ENCODE measurements around the gene RORC. TPM values are rescaled to one million over a fixed set of nuclear protein-coding genes. Genes with fewer than 3 reads are reported as not detected.
A peak's percentile ranks its signal among the peaks of the same experiment; 100 is the strongest.

The RORC gene
- total RNA-seq, 5 donors from 2014 or later (not counting 1 experiment from before 2014, with no cell fraction given) = 1.5 to 11.6 (median 7.6) TPM

DNA sequence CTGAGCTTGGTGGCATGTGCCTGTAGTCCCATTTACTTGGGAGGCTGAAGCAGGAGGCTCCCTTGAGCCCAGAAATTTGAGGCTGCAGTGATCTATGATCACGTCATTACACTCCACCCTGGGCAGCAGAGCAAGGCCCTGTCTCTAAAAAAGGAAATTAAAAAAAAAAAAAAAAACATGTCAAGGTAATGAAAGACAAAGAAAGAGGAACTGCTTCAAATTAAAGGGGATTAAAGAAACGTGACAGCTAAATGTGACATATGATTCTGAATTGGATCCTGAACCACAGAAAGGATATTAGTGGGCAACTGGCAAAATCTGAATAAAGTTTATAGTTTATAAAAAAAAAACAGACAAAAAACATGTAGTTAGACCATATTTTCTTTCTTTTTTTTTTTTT, 11.8 kb upstream of the RORC start:
- no peak overlapping the region for H3K4me3 Mint-ChIP-seq
- H3K4me1 ChIP-seq (ENCODE audit: control insufficient read depth in 1 of 2, extremely low read depth in 1 of 2, insufficient read depth in 2 of 2, low read length in 2 of 2) = peaks cover 3 to 30% of the 10 kb centered on the region in 2 experiments
- ATAC-seq (replicated peaks in 1 of 4) (no peak), DNase-seq (no peak)
- H3K9me3 Mint-ChIP-seq = no peaks in the 10 kb centered on the region
- H3K27ac ChIP-seq (ENCODE audit: low read length) = no peak overlapping the region
- POLR2A ChIA-PET = interaction anchor here in 1 of 2 donors (0.7 kb wide), 1 partner anchor 184 kb away, joined by 8 read pairs; no protein-coding TSS in a partner anchor
- peaks cover 10% of the 10 kb centered on the region for H3K36me3 Mint-ChIP-seq
- 100% methylated on average over 1 of the region's 2 CpGs for WGBS (ENCODE audit: insufficient coverage)
- H3K27me3 Mint-ChIP-seq = no peaks in the 10 kb centered on the region
- CTCF ChIA-PET = no interaction called here
- peaks cover 17 to 39% (median 32%) of the 10 kb centered on the region in 3 donors for H3K4me1 Mint-ChIP-seq
- peaks cover 0 to 3% of the 10 kb centered on the region in 2 donors for H3K36me3 ChIP-seq (ENCODE audit: control insufficient read depth in 2 of 2, extremely low read depth in 1 of 2, insufficient read depth in 1 of 2, low read length in 1 of 2)
- H3K27ac Mint-ChIP-seq = no peak overlapping the region
- no peaks in the 10 kb centered on the region for H3K27me3 ChIP-seq (replicated peaks in 1 of 2; ENCODE audit: control insufficient read depth in 2 of 2, extremely low read depth in 1 of 2, insufficient read depth in 2 of 2, low read length in 1 of 2)
- H3K9me3 ChIP-seq = no peaks in the 10 kb centered on the region
- no peak overlapping the region for H3K4me3 ChIP-seq (ENCODE audit: control insufficient read depth in 1 of 2, extremely low read depth in 1 of 2, low read length in 1 of 2)

- H3K27ac Mint-ChIP-seq = peak overlapping the region; percentile 90 to 93
- peaks cover 5% of the 10 kb centered on the region for H3K36me3 Mint-ChIP-seq
- peaks cover 0 to 2% of the 10 kb centered on the region in 2 donors for H3K27me3 Mint-ChIP-seq
- H3K27me3 ChIP-seq (replicated peaks in 1 of 2; ENCODE audit: control insufficient read depth in 2 of 2, extremely low read depth in 1 of 2, insufficient read depth in 2 of 2, low read length in 1 of 2) = no peaks in the 10 kb centered on the region
- no CpG with 5 or more reads among the region's 2 CpGs for WGBS (ENCODE audit: insufficient coverage)
- H3K4me3 Mint-ChIP-seq = peak overlapping the region in 1 of 3 donors; percentile 90
- peaks cover 34 to 48% (median 43%) of the 10 kb centered on the region in 3 donors for H3K4me1 Mint-ChIP-seq
- H3K9me3 ChIP-seq = no peaks in the 10 kb centered on the region
- ATAC-seq (replicated peaks in 1 of 4) = no peak
- POLR2A ChIA-PET = interaction anchor here (0.6 to 1.1 kb wide), 2 partner anchors 78 to 99 kb away, joined by 3 read pairs; partner anchors contain the start of gene MRPL9 (in 1 of the 2)
- H3K9me3 Mint-ChIP-seq = no peaks in the 10 kb centered on the region
- no peak for DNase-seq
- H3K36me3 ChIP-seq (ENCODE audit: control insufficient read depth in 2 of 2, extremely low read depth in 1 of 2, insufficient read depth in 1 of 2, low read length in 1 of 2) = no peaks in the 10 kb centered on the region
- H3K4me1 ChIP-seq (ENCODE audit: control insufficient read depth in 1 of 2, extremely low read depth in 1 of 2, insufficient read depth in 2 of 2, low read length in 2 of 2) = peaks cover 3 to 39% of the 10 kb centered on the region in 2 experiments
- H3K27ac ChIP-seq (ENCODE audit: low read length) = peak overlapping the region; percentile 20
- no peak overlapping the region for H3K4me3 ChIP-seq (ENCODE audit: control insufficient read depth in 1 of 2, extremely low read depth in 1 of 2, low read length in 1 of 2)
- CTCF ChIA-PET = interaction anchor here in 1 of 2 donors (0.6 to 1.3 kb wide), 3 partner anchors 17 to 302 kb away, joined by 3 read pairs; no protein-coding TSS in a partner anchor
These were observed 9.5 kb upstream of the RORC start for GRCh38 chr1:151841141-151841540.

DNA sequence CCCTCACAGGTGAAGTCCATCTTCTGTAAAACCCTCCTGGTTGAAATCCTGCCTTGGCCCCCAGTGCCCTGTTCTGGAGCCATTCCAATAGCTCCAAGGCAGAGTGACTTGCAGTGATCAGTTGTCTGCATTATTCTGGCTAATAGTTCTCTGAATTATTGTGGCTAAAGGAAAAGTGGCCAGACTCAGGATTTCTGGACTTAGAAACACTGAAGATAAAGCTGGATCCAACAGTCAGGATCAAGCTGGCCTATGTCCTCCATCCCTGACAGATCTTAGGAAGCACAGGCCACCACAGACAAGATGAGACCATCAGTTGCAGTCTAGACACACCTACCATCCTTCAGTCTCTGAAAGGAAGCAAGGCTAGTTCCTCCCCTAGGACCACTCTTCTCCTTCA, 8.8 kb upstream of the RORC start:
- peak overlapping the region; percentile 77 to 90 (median 82) for H3K4me3 Mint-ChIP-seq
- DNase-seq = no peak
- H3K9me3 Mint-ChIP-seq = no peaks in the 10 kb centered on the region
- Histone ChIP-seq H3K4me1 (ENCODE audit: control insufficient read depth in 1 of 2, extremely low read depth in 1 of 2, insufficient read depth in 2 of 2, low read length in 2 of 2) (peaks cover 3 to 40% of the 10 kb centered on the region in 2 experiments), H3K4me3 (ENCODE audit: control insufficient read depth in 1 of 2, extremely low read depth in 1 of 2, low read length in 1 of 2) (peak overlapping the region in 1 of 2 donors; percentile 69), H3K27ac (ENCODE audit: low read length) (peak overlapping the region; percentile 91), H3K27me3 (replicated peaks in 1 of 2; ENCODE audit: control insufficient read depth in 2 of 2, extremely low read depth in 1 of 2, insufficient read depth in 2 of 2, low read length in 1 of 2) (no peaks in the 10 kb centered on the region), H3K9me3 (no peaks in the 10 kb centered on the region), H3K36me3 (ENCODE audit: control insufficient read depth in 2 of 2, extremely low read depth in 1 of 2, insufficient read depth in 1 of 2, low read length in 1 of 2) (no peaks in the 10 kb centered on the region)
- CTCF ChIA-PET = interaction anchor here in 1 of 2 donors (0.6 to 1.3 kb wide), 4 partner anchors 10 to 557 kb away, joined by 3 read pairs; no protein-coding TSS in a partner anchor
- POLR2A ChIA-PET = interaction anchor here in 1 of 2 donors (0.6 to 1.1 kb wide), 2 partner anchors 13 to 77 kb away, joined by 3 to 6 read pairs; partner anchors contain the start of gene MRPL9
- peaks cover 34 to 52% (median 41%) of the 10 kb centered on the region in 3 donors for H3K4me1 Mint-ChIP-seq
- no peak for ATAC-seq (replicated peaks in 1 of 4)
- peaks cover 0 to 2% of the 10 kb centered on the region in 2 donors for H3K27me3 Mint-ChIP-seq
- peak overlapping the region; percentile 90 to 93 for H3K27ac Mint-ChIP-seq
- peaks cover 3% of the 10 kb centered on the region for H3K36me3 Mint-ChIP-seq

DNA sequence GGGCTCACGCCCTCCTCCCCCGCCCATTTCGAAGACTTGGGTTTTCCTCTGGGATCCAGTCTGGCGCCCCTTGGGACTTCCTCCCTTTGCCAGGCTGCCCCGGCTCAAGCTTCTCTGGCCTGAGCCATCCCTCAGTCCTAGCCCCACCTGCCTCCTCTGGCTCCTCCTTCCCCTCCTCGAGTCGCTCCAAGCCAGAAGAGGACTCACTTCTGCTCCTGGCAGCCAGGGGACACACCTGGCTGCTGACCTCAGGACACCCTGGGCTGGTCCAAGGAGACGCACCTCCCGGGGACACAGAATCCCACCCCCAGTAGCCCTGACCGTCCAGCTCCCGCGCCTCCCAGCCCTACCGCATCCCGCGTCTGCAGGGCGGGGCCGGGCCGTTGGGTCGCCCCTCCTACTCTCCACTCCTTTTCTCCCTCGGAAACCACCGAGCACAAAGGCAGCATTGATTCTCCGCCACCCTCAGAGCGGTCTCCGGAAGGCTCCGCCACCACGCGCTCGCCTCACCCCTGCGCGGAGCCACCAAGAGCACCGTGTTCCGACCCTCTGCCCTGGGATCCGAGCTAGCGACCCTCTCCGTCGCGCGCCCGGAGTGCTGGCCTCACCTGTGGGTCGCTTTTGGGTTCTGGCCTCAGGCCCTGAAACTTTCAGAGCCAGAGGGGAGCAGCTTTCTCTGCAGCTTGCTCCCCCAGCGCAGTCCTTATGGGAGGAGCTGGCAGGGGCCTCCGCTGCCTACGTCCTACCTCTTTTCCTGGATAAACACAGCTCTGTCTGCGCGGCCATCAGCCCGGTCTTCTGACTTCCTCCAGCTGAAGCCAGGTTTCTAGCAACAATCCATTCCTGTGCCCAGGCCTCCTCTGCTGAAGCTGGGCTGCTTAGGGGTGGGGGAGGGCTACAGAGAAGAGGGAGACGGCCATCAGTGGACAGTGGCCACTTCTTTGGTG, 8.1 kb upstream of the RORC start, which contains the start of gene C2CD4D:
TSS of gene C2CD4D (minus strand) at position 364 of the 947 bp plus-strand sequence. CDS start 831 bp downstream, outside the sequence.
- no peaks in the 10 kb centered on the region for H3K27me3 ChIP-seq (replicated peaks in 1 of 2; ENCODE audit: control insufficient read depth in 2 of 2, extremely low read depth in 1 of 2, insufficient read depth in 2 of 2, low read length in 1 of 2)
- ATAC-seq (replicated peaks in 1 of 4) (peak; percentile 70 to 87 (median 72)), DNase-seq (peak; percentile 42 to 87 (median 67))
- Mint-ChIP-seq H3K36me3 (peaks cover 3% of the 10 kb centered on the region), H3K27ac (peak within 1 kb of the TSS; percentile 90 to 93), H3K4me1 (peaks cover 34 to 55% (median 44%) of the 10 kb centered on the region in 3 donors), H3K4me3 (peak within 1 kb of the TSS; percentile 77 to 90 (median 82)), H3K9me3 (no peaks in the 10 kb centered on the region), H3K27me3 (peaks cover 0 to 2% of the 10 kb centered on the region in 2 donors)
- 3% methylated on average over 41 of the region's 47 CpGs for WGBS (ENCODE audit: insufficient coverage)
- ChIA-PET POLR2A (interaction anchor here (0.5 to 1.1 kb wide), 4 partner anchors 12 to 440 kb away, joined by 3 to 6 read pairs (median 4); partner anchors contain the start of genes MRPL9 (in 1 of the 2) and PSMB4 (in 1 of the 2)), CTCF (interaction anchor here in 1 of 2 donors (0.5 to 1.3 kb wide), 5 partner anchors 9 to 1512 kb away, joined by 3 read pairs; no protein-coding TSS in a partner anchor)
- H3K4me1 ChIP-seq (ENCODE audit: control insufficient read depth in 1 of 2, extremely low read depth in 1 of 2, insufficient read depth in 2 of 2, low read length in 2 of 2) = peaks cover 3 to 46% of the 10 kb centered on the region in 2 experiments
- peak within 1 kb of the TSS; percentile 58 to 69 for H3K4me3 ChIP-seq (ENCODE audit: control insufficient read depth in 1 of 2, extremely low read depth in 1 of 2, low read length in 1 of 2)
- H3K27ac ChIP-seq (ENCODE audit: low read length) = peak within 1 kb of the TSS; percentile 91
- H3K9me3 ChIP-seq = no peaks in the 10 kb centered on the region
- H3K36me3 ChIP-seq (ENCODE audit: control insufficient read depth in 2 of 2, extremely low read depth in 1 of 2, insufficient read depth in 1 of 2, low read length in 1 of 2) = no peaks in the 10 kb centered on the region

- ATAC-seq (replicated peaks in 1 of 4) (no peak), DNase-seq (no peak)
- 18% methylated on average over 7 of the region's 16 CpGs for WGBS (ENCODE audit: insufficient coverage)
- ChIA-PET POLR2A (interaction anchor here in 1 of 2 donors (0.5 kb wide), 2 partner anchors 79 to 440 kb away, joined by 4 to 5 read pairs; partner anchors contain the start of gene PSMB4), CTCF (no interaction called here)
- Mint-ChIP-seq H3K27me3 (peaks cover 0 to 2% of the 10 kb centered on the region in 2 donors), H3K27ac (peak overlapping the region; percentile 90 to 93), H3K36me3 (no peaks in the 10 kb centered on the region), H3K4me1 (peaks cover 37 to 61% (median 51%) of the 10 kb centered on the region in 3 donors), H3K9me3 (no peaks in the 10 kb centered on the region), H3K4me3 (peak overlapping the region; percentile 77 to 90 (median 82))
- Histone ChIP-seq H3K27me3 (replicated peaks in 1 of 2; ENCODE audit: control insufficient read depth in 2 of 2, extremely low read depth in 1 of 2, insufficient read depth in 2 of 2, low read length in 1 of 2) (no peaks in the 10 kb centered on the region), H3K4me1 (ENCODE audit: control insufficient read depth in 1 of 2, extremely low read depth in 1 of 2, insufficient read depth in 2 of 2, low read length in 2 of 2) (peaks cover 3 to 53% of the 10 kb centered on the region in 2 experiments), H3K36me3 (ENCODE audit: control insufficient read depth in 2 of 2, extremely low read depth in 1 of 2, insufficient read depth in 1 of 2, low read length in 1 of 2) (no peaks in the 10 kb centered on the region), H3K4me3 (ENCODE audit: control insufficient read depth in 1 of 2, extremely low read depth in 1 of 2, low read length in 1 of 2) (peak overlapping the region; percentile 58 to 69), H3K27ac (ENCODE audit: low read length) (peak overlapping the region; percentile 91), H3K9me3 (no peaks in the 10 kb centered on the region)
These were observed 7.4 kb upstream of the RORC start for GRCh38 chr1:151839082-151839412.

All from T-cell (primary cell).